Fibroblast of skin of abdomen (primary cell): ENCODE measurements around the gene LTBP2.
A peak's percentile ranks its signal among the peaks of the same experiment; 100 is the strongest.

Experiments
- DNase-seq: peaks from one replicate; pipeline ENCODE4 v3.0.0-alpha.2; 2013

Gene LTBP2

DNA sequence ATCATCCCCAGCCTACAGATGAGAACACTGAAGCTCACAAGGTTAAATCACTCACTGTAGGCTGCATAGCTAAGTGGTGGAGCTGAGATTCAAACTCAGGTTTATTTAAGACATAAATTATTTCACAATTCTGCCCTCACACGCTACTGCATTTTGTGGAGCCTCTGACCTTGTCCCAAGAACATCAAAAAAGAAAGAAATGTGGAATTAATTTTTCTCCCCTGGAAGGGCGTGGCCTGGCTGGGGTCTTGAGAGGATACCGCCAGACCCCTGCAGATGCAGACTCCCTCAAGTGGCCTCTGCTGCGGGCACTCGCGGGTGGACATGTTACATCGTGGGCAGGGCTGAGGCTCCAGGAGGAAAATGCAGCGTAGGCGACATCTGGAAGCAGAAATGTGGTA lies 40.6 kb downstream of the LTBP2 start:
- DNase-seq, result peak; percentile 86

DNA sequence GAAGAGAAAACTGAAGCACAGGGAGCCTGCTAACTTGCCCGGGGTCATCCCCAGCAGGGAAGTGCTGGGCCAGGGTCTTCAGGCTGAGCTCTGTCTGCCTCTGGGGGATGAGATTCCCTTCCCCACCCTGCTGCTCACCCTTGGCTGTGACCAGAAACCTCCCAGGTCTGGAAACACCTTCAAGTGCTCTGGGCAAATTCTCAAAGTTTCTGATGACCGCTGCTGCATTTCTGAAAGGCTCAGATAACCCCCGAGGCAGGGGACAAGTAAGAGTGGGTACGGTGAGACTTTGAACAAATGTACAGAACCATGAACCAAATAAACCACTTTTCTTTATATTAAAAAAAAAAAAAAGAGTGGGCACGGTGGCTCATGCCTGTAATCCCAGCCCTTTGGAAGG lies 41.3 kb downstream of the LTBP2 start:
- DNase-seq, result no peak

DNA sequence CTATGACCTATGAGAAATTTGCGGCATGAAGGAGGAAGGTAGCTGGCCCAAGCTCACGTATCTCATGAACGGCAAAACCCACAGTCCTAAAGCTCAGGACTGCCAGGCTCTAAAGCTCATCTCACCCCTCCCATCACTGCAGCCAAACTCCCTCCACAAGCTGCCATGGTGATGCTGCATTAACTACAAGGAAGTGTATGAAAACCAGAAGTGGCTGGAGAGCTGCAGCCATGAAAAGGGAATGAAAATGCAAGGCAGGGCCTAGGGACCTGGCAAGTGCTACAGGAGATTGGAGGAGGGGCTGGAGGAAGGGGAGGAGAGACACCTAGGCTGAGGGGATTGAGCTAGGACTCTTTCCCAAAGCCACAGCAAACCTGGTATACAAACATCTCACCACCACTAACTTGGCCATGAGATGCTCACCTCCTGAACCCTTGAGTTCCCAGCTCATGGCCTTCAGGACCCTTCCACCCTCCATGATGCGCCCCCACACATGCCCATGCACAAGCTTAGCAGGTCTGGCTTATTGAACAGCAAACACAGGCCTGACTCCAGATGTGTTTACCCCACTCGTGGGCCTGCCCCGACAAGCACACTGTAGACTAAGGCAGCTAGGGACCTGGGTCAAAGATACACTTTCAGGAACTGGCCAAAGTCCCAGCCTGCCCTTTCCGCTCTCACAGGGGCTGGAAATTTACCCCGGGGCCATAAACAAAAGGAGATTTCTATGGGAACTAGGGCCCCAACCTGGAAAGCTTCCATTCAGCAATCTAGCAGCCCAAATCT lies 42.0 kb downstream of the LTBP2 start:
- DNase-seq, result no peak

DNA sequence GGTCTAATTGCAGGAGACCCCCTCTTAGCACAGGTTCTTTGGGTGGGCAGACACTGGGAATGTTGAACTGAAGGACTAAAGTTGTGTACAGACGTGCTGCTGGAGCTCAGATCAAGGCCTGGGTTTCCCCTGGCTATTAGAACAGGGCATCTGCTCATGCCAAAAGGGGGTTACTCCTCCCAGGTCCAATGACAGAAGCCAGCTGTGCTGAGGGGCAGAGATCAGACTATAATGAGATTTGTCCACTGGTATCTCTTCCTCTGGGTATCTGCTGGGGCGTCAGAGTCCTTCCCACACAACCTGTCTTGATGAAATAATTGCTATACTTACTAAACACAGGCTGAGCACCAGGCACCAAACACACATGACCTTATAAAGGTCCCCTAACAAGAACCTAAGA lies 42.6 kb downstream of the LTBP2 start:
- no peak for DNase-seq

DNA sequence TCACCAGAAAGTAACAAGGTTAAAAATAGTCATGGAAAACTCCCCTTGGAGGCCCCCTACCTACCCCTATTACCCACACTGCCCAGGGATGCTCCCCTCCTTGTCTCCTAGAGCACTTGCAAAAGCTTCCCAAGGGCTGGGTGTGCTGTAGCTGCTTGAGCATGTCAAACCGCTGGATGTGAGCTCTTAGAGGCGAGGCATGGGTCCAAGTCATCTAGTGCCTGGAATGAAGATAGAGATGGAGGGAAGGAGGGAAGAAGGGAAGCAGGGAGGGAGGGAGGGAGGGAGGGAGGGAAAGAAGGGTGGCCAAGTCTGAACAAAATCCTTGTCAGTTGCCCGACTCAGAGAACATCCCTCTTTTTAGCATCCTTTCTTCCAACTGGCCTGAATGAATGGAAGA lies 43.1 kb downstream of the LTBP2 start:
- peak; percentile 68 for DNase-seq

DNA sequence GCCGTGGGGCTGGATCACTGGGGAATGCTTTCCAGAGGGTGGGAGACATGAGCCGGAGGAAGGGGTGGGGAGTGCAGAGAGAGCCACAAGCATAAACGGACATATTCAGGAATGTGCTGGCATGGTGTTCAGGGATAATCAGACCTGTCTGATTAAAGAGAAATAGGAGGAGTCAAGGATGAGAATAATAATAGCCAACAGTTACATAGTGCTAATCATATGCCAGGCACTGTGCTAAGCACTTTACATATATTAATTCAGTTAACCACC lies 43.7 kb downstream of the LTBP2 start:
- DNase-seq, result no peak

DNA sequence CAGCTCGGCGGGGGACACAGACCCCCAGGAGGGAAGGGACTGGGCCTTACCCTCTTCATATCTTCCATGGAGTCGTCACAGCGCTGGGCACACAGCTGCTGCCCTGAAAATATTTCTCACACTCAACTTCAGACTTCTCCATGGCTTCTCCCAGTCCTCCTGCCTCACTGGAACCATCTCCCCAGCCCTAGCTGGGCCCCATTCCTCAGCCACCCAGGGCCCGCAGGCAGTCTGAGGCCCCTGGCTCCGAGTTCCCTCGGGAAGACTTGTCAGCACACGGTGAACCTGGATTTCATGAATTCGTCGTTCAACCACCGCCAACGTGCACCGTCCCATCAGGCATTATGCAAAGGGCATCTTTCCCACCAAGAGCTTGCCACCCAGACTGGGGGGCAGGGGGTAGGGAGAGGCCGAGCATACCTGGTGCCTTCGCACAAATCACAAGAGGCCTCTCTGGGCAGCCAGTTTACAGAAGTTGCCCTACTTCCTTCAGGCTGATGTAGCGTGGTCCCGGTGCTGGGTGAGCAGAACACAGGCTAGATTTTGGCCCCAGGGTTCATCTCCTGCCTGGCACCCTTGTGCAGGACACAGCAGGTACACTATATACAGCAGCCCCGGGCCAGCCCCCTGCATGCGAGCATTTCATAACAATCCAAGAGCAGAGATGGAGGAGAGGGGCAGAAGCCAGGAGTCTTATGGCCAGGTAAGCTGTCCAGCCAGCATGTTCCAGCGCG lies 44.2 kb downstream of the LTBP2 start:
- DNase-seq, result no peak

DNA sequence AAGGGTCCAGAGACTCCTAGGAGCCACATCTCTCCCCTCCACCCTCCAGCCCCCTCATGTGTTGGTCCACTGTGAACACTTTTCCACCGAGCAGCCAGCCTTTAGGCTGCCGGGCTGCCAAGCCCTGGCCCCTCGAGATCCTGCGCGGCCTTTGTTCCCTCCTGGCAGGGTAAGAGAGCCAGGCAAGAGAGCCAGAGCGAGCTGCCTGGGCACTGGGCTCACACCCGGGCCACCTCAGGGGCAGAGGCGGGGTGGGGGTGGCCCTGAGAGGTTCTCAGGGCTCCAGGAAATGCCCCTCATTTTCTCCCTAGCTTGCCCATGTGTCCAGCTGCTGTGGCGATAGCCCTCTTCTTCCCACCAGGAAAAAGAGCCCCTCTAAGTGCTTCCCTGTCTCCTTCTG lies 44.8 kb downstream of the LTBP2 start:
- no peak for DNase-seq

DNA sequence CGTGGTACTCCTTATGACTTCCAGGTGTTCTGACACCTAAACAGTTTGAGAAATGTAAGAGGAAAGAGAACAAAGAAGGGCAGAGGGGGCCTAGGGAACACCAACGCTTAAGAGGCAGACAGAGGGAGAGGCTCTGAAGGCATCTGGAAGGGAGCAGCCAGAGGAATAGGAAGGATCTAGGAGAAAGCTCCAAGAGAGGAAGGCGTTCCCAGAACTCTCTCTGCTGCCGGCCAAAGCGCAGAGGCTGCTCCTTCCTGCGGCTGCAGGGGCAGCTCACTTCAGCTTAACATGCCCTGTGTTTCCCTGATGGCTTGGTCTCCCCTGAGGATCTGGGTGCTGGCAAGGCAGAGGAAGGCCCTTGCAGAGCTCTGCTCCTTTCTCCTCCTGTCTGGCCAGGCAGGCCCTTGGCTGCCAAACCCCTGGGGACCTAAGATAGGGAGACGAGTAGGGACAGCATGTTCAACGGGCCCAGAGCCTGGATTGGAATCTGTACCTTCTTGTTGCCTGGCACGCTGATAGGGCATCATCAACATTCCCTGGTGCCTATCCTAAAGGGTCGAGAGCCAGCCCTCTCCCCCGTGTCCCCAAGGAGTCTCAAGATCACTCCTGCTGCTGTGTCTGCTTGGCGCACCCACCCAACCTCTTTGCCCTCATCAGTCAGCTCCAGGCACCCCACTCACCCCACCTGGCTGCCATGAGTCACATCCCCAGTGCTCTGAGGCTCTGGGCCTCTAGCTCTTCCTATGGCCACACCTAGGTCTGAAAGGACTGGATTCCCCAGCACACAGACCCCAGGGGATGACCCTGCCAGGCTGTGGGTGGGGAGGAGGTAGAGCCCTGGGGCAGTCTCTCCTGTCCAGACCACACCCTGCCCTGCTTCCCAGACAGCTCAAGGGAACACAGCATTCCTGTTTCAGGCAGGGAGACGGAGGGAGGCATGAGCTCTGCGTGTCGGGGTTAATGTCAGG lies 45.6 kb downstream of the LTBP2 start:
- no peak for DNase-seq

DNA sequence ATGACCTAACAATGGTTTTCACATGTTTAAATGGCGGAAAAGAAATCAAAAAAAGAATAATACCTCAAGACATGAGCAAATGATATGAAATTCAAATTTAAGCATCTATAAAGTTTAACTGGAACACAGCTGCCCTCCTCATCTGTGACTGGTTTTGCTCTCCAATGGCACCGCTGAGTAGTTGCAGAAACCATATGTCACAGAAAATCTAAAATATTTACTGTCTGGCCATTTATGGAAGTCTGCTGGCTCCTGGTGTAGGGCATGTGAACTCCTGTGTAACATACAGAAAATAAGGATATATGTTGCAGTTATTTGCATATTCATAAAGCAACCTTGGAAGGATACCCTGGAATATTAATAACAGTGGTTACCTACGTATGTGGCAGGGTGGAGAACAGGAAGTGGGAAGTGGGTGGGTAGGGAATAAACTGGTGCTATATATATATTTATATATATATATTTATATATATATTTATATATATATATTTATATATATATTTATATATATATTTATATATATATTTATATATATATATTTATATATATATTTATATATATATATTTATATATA lies 48.4 kb downstream of the LTBP2 start:
- peak; percentile 50 for DNase-seq

DNA sequence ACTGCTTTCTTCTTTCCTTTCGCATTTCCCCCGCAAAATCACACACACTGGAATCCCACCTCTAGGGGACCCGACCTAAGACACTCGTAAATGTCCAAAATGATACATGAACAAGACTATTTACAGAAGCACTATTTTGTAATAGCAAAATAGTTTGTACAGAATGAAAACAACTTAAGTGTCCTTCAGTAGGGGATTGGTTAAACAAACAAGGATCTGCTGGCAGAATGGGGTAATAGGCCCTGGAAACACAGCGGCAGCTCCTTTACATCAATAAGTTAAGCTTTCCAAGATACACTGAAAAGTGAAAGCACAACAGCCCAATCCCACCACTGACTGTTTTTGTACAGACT lies 48.8 kb downstream of the LTBP2 start:
- DNase-seq, result no peak

DNA sequence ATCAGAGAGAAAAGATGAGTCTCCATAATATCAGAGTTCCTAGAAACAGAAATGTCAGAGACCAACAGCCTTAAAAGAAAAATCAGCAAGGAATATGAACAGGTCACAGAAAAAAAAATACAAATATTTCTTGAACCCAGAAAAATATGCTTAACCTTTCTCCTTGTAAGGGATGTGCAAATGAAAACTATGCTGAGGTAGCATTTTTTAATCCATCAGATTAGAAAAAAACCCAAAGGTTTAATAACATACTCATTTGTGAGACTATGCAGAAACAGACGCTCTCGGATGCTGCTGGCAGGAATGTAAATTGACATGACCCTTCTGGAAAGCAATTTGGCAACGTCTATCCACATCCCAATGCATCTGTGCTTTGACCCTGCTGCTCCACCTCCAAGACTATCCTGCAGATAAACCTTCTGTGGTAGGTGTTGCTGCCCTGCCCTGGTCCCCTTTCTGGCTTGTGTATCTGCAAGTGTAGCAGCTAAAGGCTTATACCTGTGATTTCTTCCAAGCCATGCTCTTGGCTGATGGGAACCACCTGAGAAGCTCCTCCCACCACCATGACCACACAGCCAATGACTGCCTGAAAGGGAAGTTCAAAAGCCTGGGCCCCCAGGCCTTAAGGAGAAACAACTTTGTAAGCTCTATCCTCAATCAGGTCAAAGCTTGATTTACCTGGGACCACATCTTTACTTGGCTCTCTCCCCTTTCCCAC lies 49.4 kb downstream of the LTBP2 start:
- DNase-seq, result no peak

DNA sequence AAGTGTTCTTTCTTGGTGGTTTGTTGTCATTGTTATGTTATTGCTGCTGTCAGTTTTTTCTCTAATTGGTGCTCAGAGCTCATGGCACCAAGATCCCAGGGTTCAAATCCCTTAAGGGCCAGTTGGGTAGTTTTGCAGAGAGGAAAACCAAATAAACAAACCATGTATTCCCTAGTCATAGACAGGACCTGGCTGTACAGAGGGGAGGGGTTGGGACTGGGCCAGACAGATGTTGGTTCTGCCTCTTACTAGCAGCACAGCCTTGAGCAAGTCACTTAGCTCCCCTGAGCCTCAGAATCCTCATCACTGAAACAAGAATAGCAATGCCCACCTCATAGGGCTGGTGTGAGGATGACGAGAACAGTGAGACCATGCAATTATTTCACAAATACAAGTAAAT lies 53.4 kb downstream of the LTBP2 start:
- DNase-seq, result no peak

DNA sequence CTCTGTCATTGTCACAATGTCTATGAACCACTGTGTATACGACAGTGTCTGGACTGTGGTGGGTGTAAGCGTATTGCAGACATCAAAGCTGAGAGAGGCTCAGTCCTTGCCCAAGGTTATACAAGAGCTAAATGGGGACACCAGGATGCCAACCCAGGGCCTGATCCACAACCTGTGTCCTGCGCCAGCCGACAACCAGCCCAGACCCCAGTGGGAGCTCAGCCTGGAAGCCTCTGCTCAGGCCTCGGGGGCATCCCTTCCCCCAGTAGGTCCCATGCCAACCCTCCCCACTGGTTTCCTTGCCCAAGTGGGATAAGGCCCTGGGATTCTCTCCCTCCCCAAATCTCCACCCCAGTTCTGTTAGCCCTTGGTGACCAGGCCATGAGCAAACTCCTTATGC lies 54.3 kb downstream of the LTBP2 start:
- no peak for DNase-seq

DNA sequence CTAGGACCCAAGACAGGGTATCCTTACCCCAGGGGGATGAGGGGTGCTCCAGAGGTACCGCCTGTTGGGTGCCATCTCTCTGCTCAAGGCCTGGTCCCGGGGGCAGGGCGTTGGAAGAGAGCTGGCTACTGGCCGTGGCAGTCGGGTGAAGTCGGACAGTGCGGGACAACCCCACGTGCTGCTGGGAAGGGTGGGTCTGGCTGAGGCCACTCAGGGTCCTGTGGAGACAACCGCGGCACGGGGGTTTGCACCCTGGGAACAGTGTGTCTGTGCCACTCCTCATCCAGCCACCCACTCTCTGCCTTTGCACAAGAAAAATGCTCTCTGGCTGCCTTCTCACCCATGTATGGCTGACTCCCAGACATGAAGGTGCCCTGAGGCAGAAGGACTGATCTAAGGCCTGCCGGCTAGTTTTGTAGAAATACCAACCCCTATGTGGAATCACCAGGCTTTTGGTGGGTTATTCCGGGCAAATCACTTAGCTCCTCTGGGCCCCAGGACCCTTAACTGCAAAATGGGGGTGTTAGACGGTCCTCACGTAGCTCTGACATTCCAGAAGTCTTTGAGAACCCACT lies 56.5 kb downstream of the LTBP2 start:
- DNase-seq, result no peak

DNA sequence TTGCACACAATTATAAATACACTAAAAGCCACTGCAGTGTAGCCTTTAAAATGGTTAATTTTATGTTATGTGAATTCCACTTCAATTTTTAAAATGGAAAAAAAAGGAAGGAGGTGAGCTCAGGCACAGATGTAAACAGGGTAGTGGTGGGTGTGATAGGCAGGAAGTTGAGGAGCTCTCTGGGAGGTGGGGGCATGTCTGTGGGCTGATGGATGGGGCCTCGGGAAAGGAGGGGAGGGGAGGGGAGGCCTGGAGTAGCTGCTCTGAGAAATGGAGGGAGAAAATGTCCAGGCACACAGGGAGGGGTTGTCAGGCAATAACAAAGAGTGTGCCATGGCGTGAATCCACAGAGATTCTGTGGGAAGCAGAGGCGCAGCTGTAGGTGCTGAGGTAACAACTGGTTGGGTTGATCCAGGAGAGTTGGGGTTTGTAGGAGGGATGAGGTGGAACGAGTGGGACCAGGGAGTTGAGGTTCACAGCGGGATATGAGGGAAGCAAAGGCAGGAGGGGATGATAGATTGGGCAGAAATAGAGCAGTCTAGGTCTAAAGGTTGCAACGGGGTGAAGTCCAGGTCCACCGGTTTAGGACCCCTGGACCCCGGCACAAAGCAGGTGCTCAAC lies 57.2 kb downstream of the LTBP2 start:
- no peak for DNase-seq

DNA sequence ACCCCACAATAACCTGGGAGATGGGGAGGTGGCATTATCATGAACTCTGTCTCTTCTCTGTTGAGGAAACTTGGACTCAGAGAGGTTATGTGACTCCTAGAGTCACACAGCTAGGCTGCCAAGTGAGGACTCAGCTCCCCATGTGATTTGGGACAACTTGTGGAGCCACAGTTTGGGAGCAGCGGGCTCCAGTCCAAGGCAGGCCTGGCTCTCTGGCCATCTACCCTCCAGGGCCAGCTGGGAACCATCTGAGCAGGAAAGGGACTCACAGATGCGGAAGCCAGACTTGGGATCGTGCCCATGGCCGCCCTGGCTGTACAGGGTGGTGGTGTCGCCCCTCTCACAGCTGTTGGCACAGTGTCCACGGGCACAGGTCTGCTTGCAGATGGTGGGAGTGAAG lies 59.4 kb downstream of the LTBP2 start:
- peak; percentile 47 for DNase-seq

DNA sequence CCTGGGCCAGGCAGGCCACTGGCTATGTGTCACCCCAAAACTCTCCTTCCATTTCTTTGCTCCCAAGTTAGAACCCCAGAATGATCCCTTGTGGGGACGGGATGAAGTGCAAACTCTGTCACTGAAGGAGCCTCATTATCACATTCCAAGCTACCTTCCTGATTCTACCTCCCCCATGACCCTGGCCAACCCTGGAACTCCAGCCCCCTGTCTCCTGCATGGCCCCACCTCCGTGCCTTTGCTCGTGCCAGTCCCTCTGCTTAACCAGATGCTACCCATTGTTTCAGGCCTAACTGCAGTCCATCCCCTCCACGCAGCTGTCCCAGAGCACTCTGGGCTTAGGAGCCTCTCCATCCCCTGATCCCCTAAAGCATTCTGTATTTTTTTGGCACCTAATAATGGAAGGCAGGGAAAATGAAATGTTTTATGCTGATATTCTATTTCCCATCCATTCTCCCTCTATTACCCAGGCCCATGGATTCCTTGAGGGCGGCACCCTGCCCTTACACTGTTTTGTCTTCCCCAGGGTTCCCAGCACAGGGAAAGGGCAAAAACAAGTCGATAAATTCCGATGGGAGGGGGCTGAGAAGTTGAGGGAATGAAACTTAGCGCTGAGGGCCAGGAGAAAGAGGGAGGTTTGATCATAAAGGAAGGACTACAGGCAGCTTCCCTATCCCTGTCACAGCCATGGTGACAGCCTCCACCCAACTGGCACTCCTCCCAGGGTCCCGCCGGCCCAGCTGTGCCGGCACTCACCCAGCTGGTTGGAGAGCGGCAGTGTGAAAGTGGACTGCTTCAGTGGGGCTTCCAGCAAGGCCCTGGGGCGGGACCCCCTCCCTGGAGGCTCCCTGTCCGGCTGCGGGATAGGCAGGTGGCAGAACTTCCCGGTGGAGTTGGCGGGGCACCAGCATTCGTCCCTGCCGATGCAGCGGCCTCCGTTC lies 60.3 kb downstream of the LTBP2 start:
- DNase-seq, result no peak

DNA sequence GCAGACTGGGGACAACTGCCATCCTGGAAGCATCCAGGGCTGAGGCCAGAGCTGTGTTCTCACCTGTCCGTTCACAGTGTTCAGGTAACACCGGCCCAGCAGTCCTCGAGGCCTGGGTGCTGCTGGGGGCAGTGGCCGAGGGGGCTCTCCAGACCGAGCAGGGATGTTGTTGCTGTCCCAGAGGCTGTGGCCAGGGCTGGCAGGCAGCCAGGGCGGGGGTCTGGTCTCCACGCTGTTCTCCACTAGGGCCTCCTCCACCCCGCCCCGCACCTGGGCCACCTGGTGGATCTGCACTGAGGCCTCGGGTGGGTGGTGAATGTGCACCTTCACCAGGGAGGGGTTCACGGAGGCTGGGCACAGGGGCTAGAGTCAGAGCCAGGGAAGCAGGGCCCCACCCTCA lies 61.0 kb downstream of the LTBP2 start:
- DNase-seq, result no peak

DNA sequence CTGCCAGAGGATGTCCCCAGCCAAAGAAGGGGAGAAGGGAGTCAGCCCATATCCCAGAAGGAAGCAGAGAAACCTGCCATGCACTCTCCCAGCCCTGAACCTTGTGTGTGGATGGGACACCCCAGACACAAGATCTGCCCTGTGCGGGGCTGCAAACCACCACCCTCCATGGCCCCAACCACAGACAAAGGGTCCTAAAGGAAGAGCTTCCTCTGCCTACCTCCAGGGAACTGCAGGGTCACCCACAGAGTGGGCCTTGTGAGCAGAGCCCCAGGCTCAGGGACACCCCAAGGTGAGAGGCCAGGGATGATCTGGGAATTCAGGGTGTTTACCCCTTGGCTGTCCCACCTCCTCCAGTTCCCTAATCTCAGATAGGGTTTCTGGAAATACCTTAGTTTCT lies 62.0 kb downstream of the LTBP2 start:
- DNase-seq, result no peak
